ENCODE measurements around the gene CORO7.

DNA sequence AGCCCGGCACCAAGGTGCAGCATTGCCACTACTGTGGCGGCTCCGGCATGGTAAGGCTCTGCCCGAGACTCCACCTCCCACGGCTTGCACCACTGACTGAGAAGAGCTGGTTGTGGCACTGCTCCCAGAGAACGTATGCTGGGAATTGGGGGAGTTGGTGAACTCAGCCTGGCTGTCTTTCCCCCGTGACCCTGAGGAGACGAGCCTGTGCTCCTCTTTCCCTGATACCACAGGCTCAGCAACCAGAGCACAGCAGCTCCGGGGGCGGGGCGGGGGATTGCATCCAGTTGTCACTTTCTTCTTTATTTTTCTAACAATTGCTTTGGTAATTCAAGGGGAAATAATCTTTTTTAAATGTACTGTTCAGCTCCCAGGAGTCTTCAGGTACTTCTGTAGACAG, 26.0 kb upstream of the CORO7 start:
- TF ChIP-seq GATA2 (IDR thresholded peaks at IDR 0.05; ENCODE audit: low read depth, low read length) (no peak), GATA3 (IDR thresholded peaks at IDR 0.05; ENCODE audit: low read depth, low read length) (no peak)

Measured in SH-SY5Y (cell line).